HEK293 (cell line): ENCODE data around the gene MOCS3.

Experiments used
- TRIM28 ChIP-seq: IDR thresholded peaks from 2 replicates; pipeline ENCODE4 v1.6.1; 2011; ENCODE audit warnings: low read length, control low read depth, borderline replicate concordance
- ZNF138 ChIP-seq: fragments of 450-650 bp; formaldehyde crosslinking; IDR thresholded peaks from 2 replicates; pipeline ENCODE4 v1.5.1; 2016; ENCODE audit warnings: missing biosample characterization, missing genetic modification characterization, borderline replicate concordance
- ZNF324 ChIP-seq: fragments of 450-650 bp; formaldehyde crosslinking; IDR thresholded peaks from 2 replicates; pipeline ENCODE4 v1.5.1; 2016; ENCODE audit warnings: missing biosample characterization, missing genetic modification characterization
- ZNF398 ChIP-seq: fragments of 450-650 bp; formaldehyde crosslinking; IDR thresholded peaks from 2 replicates; pipeline ENCODE4 v1.5.1; 2017; ENCODE audit warnings: missing biosample characterization, missing genetic modification characterization
- ZNF623 ChIP-seq: fragments of 450-650 bp; formaldehyde crosslinking; IDR thresholded peaks from 2 replicates; pipeline ENCODE4 v1.5.1; 2016; ENCODE audit warnings: missing biosample characterization, missing genetic modification characterization
- ZNF629 ChIP-seq: fragments of 450-650 bp; formaldehyde crosslinking; IDR thresholded peaks from 2 replicates; pipeline ENCODE4 v1.5.1; 2017; ENCODE audit warnings: missing biosample characterization, missing genetic modification characterization
- ZNF830 ChIP-seq: fragments of 450-650 bp; IDR thresholded peaks from 2 replicates; pipeline ENCODE4 v1.5.0; 2018; ENCODE audit warnings: missing biosample characterization, missing genetic modification characterization, low read depth, mild to moderate bottlenecking, moderate library complexity
- TF ChIP-seq, protein P1 (sequence below): fragments of 450-650 bp; formaldehyde crosslinking; IDR thresholded peaks from 2 replicates; pipeline ENCODE4 v1.5.1; 2016; ENCODE audit warnings: missing biosample characterization, missing genetic modification characterization

GRCh38 chr20:51003753-51004152 lies 45.1 kb downstream of the MOCS3 start:
- TF ChIP-seq ZNF830 (tag by site-specific recombination) = no peak
- TF ChIP-seq, protein P1, sequence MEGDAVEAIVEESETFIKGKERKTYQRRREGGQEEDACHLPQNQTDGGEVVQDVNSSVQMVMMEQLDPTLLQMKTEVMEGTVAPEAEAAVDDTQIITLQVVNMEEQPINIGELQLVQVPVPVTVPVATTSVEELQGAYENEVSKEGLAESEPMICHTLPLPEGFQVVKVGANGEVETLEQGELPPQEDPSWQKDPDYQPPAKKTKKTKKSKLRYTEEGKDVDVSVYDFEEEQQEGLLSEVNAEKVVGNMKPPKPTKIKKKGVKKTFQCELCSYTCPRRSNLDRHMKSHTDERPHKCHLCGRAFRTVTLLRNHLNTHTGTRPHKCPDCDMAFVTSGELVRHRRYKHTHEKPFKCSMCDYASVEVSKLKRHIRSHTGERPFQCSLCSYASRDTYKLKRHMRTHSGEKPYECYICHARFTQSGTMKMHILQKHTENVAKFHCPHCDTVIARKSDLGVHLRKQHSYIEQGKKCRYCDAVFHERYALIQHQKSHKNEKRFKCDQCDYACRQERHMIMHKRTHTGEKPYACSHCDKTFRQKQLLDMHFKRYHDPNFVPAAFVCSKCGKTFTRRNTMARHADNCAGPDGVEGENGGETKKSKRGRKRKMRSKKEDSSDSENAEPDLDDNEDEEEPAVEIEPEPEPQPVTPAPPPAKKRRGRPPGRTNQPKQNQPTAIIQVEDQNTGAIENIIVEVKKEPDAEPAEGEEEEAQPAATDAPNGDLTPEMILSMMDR (tag by site-specific recombination) = no peak
- TF ChIP-seq ZNF629 (tag by site-specific recombination) = no peak
- no peak for TF ChIP-seq ZNF138
- TF ChIP-seq TRIM28 = no peak
- TF ChIP-seq ZNF398 (tag by site-specific recombination) = no peak
- TF ChIP-seq ZNF324 (tag by site-specific recombination) = no peak
- TF ChIP-seq ZNF623 (tag by site-specific recombination) = no peak
